WTC11 (cell line): ENCODE measurements around the gene ZDHHC18. TPM values are rescaled to one million over a fixed set of nuclear protein-coding genes. Genes with fewer than 3 reads are reported as not detected.

Experiments used
- ATAC-seq: fragments of 200-7000 bp; cut with Tn5 transposase; 2 replicates; pipeline ENCODE4 v1.10.0; 2021; ENCODE audit warnings: mild to moderate bottlenecking, moderate library complexity
- CTCF ChIA-PET: fragments of 300-600 bp; sonication (Branson Sonifier 250); formaldehyde crosslinking; loops from one replicate; lab custom pipeline; 2021; ENCODE audit warnings: antibody characterized with exemption; lab: Charles Lee
- POLR2A ChIA-PET: fragments of 350-600 bp; sonication (Branson Sonifier 250); formaldehyde crosslinking; loops from one replicate; lab custom pipeline; 2021; ENCODE audit warnings: antibody characterized with exemption; lab: Charles Lee
- DNase-seq: peaks from one replicate; pipeline ENCODE4 v3.0.0; 2021; ENCODE audit warnings: low spot score
- H3K27ac Mint-ChIP-seq: 2 replicates; pipeline ENCODE4 v1.8.0; 2021; ENCODE audit warnings: mixed read lengths
- H3K27me3 Mint-ChIP-seq: 2 replicates; pipeline ENCODE4 v1.8.0; 2021; ENCODE audit warnings: low read depth, mild to moderate bottlenecking, moderate library complexity, mixed read lengths
- H3K36me3 Mint-ChIP-seq: 2 replicates; pipeline ENCODE4 v1.8.0; 2021; ENCODE audit warnings: mixed read lengths
- H3K4me1 Mint-ChIP-seq: 2 replicates; pipeline ENCODE4 v1.8.0; 2022; ENCODE audit warnings: mixed read lengths
- H3K4me3 Mint-ChIP-seq: 2 replicates; pipeline ENCODE4 v1.8.0; 2021; ENCODE audit warnings: mild to moderate bottlenecking, moderate library complexity, mixed read lengths
- H3K9me3 Mint-ChIP-seq: 2 replicates; pipeline ENCODE4 v1.8.0; 2021; ENCODE audit warnings: mixed read lengths
- ELF4 ChIP-seq: sonication (generic); formaldehyde crosslinking; IDR thresholded peaks from 2 replicates; pipeline ENCODE4 v1.8.1; 2022; ENCODE audit warnings: low read depth, mild to moderate bottlenecking, moderate library complexity, missing genetic modification reagents
- FOXK1 ChIP-seq: sonication (generic); formaldehyde crosslinking; IDR thresholded peaks from 2 replicates; pipeline ENCODE4 v1.8.0; 2022; ENCODE audit warnings: mild to moderate bottlenecking, moderate library complexity, missing genetic modification reagents
- GTF2I ChIP-seq: fragments of 250-450 bp; sonication (Bioruptor Pico); conservative IDR thresholded peaks from 2 replicates; pipeline ENCODE4 v1.4.0; 2021; ENCODE audit warnings: mild to moderate bottlenecking
- HMGA2 ChIP-seq: fragments of 250-450 bp; sonication (Bioruptor Pico); IDR thresholded peaks from 2 replicates; pipeline ENCODE4 v1.4.0; 2021; ENCODE audit warnings: mild to moderate bottlenecking, moderate library complexity
- IRF2 ChIP-seq: sonication (generic); formaldehyde crosslinking; IDR thresholded peaks from 2 replicates; pipeline ENCODE4 v1.8.0; 2022; ENCODE audit warnings: low read depth, missing genetic modification reagents, borderline replicate concordance
- JAZF1 ChIP-seq: fragments of 250-450 bp; sonication (Bioruptor Pico); IDR thresholded peaks from 2 replicates; pipeline ENCODE4 v1.9.0; 2021; ENCODE audit warnings: moderate library complexity, mild to moderate bottlenecking, inconsistent platforms
- KAT7 ChIP-seq: sonication (generic); formaldehyde crosslinking; IDR thresholded peaks from 2 replicates; pipeline ENCODE4 v1.8.1; 2023; ENCODE audit warnings: missing genetic modification reagents, mild to moderate bottlenecking, borderline replicate concordance
- MXD4 ChIP-seq: fragments of 250-450 bp; sonication (Bioruptor Pico); IDR thresholded peaks from 2 replicates; pipeline ENCODE4 v1.8.0; 2021; ENCODE audit warnings: mild to moderate bottlenecking, moderate library complexity, borderline replicate concordance
- MYBL2 ChIP-seq: sonication (generic); formaldehyde crosslinking; IDR thresholded peaks from 2 replicates; pipeline ENCODE4 v1.8.1; 2023; ENCODE audit warnings: mild to moderate bottlenecking, moderate library complexity, missing genetic modification reagents
- NFYB ChIP-seq: sonication (generic); formaldehyde crosslinking; conservative IDR thresholded peaks from 2 replicates; pipeline ENCODE4 v1.8.0; 2022; ENCODE audit warnings: low read depth, missing genetic modification reagents
- TCF7 ChIP-seq: sonication (generic); formaldehyde crosslinking; IDR thresholded peaks from 2 replicates; pipeline ENCODE4 v1.8.0; 2022; ENCODE audit warnings: mild to moderate bottlenecking, low read depth, missing genetic modification reagents, moderate library complexity
- TEAD4 ChIP-seq: sonication (generic); formaldehyde crosslinking; IDR thresholded peaks from 2 replicates; pipeline ENCODE4 v1.8.0; 2022; ENCODE audit warnings: mild to moderate bottlenecking, missing genetic modification reagents
- ZBTB21 ChIP-seq: sonication (generic); formaldehyde crosslinking; IDR thresholded peaks from 2 replicates; pipeline ENCODE4 v1.8.1; 2023; ENCODE audit warnings: mild to moderate bottlenecking, missing genetic modification reagents, borderline replicate concordance
- ZNF416 ChIP-seq: fragments of 250-450 bp; sonication (Bioruptor Pico); IDR thresholded peaks from 2 replicates; pipeline ENCODE4 v1.9.0; 2021; ENCODE audit warnings: mild to moderate bottlenecking, inconsistent platforms
- total RNA-seq: library from RNA; stranded (reverse); gene quantifications from 3 replicates; pipeline ENCODE4 v1.2.3, GENCODE V29; 2021
- TF ChIP-seq, protein P1 (sequence below): fragments of 250-450 bp; sonication (Bioruptor Pico); IDR thresholded peaks from 2 replicates; pipeline ENCODE4 v1.9.0; 2021; ENCODE audit warnings: mild to moderate bottlenecking
- TF ChIP-seq, protein P2 (sequence below): sonication (generic); formaldehyde crosslinking; conservative IDR thresholded peaks from 2 replicates; pipeline ENCODE4 v1.8.1; 2022; ENCODE audit warnings: mild to moderate bottlenecking, missing genetic modification reagents
- TF ChIP-seq, protein P3 (sequence below): sonication (generic); formaldehyde crosslinking; IDR thresholded peaks from 2 replicates; pipeline ENCODE4 v1.8.1; 2023; ENCODE audit warnings: mild to moderate bottlenecking, missing genetic modification reagents, borderline replicate concordance
- TF ChIP-seq, protein P4 (sequence below): sonication (generic); formaldehyde crosslinking; IDR thresholded peaks from 2 replicates; pipeline ENCODE4 v1.8.0; 2022; ENCODE audit warnings: mild to moderate bottlenecking, missing genetic modification reagents
- TF ChIP-seq, protein P5 (sequence below): sonication (generic); formaldehyde crosslinking; IDR thresholded peaks from 2 replicates; pipeline ENCODE4 v1.8.1; 2023; ENCODE audit warnings: mild to moderate bottlenecking, missing genetic modification reagents

Gene ZDHHC18
- total RNA-seq, 1 experiment from 2014 or later = 26.5 TPM

DNA sequence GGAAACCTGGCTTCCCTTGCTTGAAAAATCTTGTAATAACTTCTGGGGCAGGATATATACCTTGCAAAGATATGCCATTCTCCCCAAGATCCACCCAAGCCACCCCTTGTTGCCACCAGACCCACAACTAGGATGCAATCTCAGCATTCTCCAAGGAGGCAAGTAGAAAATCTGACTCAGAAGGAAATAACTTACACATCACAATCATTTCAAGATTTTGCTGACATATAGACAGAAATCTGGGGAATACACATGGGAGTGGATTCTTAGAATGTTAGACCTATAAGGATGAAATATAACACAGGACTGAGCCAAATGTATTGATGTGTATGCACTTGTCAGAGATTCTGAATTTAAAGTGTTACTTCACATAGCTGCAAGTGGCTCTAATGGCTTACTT, 14.8 kb upstream of the ZDHHC18 start (continued):
- TF ChIP-seq TCF7 (no peak), JAZF1 (no peak), MYBL2 (no peak), FOXK1 (CRISPR knock-in tag) (no peak)

DNA sequence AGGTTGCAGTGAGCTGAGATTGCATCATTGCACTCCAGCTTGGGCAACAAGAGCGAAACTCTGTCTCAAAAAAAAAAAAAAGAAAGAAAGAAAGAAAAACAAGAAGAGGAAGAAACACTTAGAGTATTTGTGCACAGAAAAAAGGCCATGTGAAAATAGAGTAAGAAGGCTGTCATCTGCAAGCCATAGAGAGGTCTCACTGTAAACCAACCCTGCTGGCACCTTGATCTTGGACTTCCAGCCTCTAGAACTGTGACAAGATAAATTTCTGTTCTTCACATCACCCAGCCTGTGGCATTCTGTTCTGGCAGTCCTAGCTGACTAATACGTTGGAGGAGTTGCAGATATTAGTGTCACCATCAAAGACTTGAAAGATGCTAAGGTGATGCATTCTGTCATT, 12.1 kb upstream of the ZDHHC18 start:
- peaks cover 7% of the 10 kb centered on the region for H3K27me3 Mint-ChIP-seq
- H3K36me3 Mint-ChIP-seq = peaks cover 6% of the 10 kb centered on the region
- no peak overlapping the region for H3K4me3 Mint-ChIP-seq
- ATAC-seq = no peak
- no peak overlapping the region for H3K27ac Mint-ChIP-seq
- POLR2A ChIA-PET = no interaction called here
- DNase-seq = no peak
- H3K9me3 Mint-ChIP-seq = peaks cover 15% of the 10 kb centered on the region; the same call in 1 of the 2 replicates
- CTCF ChIA-PET = interaction anchor here (1.3 kb wide), 1 partner anchor 26 kb away, joined by 3 read pairs; no protein-coding TSS in a partner anchor
- no peaks in the 10 kb centered on the region for H3K4me1 Mint-ChIP-seq
- TF ChIP-seq, protein P1, sequence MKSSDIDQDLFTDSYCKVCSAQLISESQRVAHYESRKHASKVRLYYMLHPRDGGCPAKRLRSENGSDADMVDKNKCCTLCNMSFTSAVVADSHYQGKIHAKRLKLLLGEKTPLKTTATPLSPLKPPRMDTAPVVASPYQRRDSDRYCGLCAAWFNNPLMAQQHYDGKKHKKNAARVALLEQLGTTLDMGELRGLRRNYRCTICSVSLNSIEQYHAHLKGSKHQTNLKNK (CRISPR knock-in tag) = no peak
- TF ChIP-seq, protein P2, sequence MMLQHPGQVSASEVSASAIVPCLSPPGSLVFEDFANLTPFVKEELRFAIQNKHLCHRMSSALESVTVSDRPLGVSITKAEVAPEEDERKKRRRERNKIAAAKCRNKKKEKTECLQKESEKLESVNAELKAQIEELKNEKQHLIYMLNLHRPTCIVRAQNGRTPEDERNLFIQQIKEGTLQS (CRISPR knock-in tag) = no peak
- TF ChIP-seq JAZF1 (no peak), FOXK1 (CRISPR knock-in tag) (no peak), ZBTB21 (CRISPR knock-in tag) (no peak), GTF2I (CRISPR knock-in tag) (no peak), NFYB (CRISPR knock-in tag) (no peak), MXD4 (CRISPR knock-in tag) (no peak), HMGA2 (CRISPR knock-in tag) (no peak), TEAD4 (CRISPR knock-in tag) (no peak), TCF7 (no peak), KAT7 (CRISPR knock-in tag) (no peak), ZNF416 (no peak)
- TF ChIP-seq, protein P3, sequence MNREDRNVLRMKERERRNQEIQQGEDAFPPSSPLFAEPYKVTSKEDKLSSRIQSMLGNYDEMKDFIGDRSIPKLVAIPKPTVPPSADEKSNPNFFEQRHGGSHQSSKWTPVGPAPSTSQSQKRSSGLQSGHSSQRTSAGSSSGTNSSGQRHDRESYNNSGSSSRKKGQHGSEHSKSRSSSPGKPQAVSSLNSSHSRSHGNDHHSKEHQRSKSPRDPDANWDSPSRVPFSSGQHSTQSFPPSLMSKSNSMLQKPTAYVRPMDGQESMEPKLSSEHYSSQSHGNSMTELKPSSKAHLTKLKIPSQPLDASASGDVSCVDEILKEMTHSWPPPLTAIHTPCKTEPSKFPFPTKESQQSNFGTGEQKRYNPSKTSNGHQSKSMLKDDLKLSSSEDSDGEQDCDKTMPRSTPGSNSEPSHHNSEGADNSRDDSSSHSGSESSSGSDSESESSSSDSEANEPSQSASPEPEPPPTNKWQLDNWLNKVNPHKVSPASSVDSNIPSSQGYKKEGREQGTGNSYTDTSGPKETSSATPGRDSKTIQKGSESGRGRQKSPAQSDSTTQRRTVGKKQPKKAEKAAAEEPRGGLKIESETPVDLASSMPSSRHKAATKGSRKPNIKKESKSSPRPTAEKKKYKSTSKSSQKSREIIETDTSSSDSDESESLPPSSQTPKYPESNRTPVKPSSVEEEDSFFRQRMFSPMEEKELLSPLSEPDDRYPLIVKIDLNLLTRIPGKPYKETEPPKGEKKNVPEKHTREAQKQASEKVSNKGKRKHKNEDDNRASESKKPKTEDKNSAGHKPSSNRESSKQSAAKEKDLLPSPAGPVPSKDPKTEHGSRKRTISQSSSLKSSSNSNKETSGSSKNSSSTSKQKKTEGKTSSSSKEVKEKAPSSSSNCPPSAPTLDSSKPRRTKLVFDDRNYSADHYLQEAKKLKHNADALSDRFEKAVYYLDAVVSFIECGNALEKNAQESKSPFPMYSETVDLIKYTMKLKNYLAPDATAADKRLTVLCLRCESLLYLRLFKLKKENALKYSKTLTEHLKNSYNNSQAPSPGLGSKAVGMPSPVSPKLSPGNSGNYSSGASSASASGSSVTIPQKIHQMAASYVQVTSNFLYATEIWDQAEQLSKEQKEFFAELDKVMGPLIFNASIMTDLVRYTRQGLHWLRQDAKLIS (CRISPR knock-in tag) = no peak
- TF ChIP-seq, protein P4, sequence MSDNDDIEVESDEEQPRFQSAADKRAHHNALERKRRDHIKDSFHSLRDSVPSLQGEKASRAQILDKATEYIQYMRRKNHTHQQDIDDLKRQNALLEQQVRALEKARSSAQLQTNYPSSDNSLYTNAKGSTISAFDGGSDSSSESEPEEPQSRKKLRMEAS (CRISPR knock-in tag) = no peak
- TF ChIP-seq, protein P5, sequence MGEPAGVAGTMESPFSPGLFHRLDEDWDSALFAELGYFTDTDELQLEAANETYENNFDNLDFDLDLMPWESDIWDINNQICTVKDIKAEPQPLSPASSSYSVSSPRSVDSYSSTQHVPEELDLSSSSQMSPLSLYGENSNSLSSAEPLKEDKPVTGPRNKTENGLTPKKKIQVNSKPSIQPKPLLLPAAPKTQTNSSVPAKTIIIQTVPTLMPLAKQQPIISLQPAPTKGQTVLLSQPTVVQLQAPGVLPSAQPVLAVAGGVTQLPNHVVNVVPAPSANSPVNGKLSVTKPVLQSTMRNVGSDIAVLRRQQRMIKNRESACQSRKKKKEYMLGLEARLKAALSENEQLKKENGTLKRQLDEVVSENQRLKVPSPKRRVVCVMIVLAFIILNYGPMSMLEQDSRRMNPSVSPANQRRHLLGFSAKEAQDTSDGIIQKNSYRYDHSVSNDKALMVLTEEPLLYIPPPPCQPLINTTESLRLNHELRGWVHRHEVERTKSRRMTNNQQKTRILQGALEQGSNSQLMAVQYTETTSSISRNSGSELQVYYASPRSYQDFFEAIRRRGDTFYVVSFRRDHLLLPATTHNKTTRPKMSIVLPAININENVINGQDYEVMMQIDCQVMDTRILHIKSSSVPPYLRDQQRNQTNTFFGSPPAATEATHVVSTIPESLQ (CRISPR knock-in tag) = no peak

DNA sequence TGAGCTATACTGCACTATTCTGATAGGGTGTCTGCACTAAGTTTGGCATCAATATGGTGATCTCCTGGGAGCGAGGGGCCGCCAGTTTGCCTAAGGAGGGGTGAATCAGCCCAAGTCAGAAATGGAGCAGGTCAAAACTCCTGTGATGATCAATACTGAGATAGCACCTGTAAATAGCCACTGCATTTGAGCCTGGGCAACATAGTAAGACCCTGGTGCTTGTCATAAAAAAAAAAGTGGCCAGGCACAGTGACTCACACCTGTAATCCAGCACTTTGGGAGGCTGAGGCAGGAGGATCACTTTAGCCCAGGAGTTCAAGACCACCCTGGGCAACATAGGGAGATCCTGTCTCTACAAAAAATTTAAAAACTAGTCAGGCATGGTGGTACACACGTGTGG, 11.6 kb upstream of the ZDHHC18 start:
- CTCF ChIA-PET = interaction anchor here (1.3 kb wide), 1 partner anchor 26 kb away, joined by 3 read pairs; no protein-coding TSS in a partner anchor
- Mint-ChIP-seq H3K27ac (no peak overlapping the region), H3K4me3 (no peak overlapping the region), H3K36me3 (peaks cover 6% of the 10 kb centered on the region), H3K9me3 (peaks cover 15% of the 10 kb centered on the region; the same call in 1 of the 2 replicates), H3K27me3 (peaks cover 9% of the 10 kb centered on the region)
- POLR2A ChIA-PET = no interaction called here
- no peak for ATAC-seq
- TF ChIP-seq IRF2 = no peak
- TF ChIP-seq ELF4 (CRISPR knock-in tag) = no peak
- TF ChIP-seq, all 79 proteins: peak for 0
- no peak for DNase-seq
- H3K4me1 Mint-ChIP-seq = no peaks in the 10 kb centered on the region
